T-helper 2 cell treated with Interferon-gamma antibody and Interleukin-4, amounts not matched to agents 5 μg/mL and 100 μg/mL, for 36 hours (primary cell): ENCODE data around the gene NECAB3.
"Not testable (repeated sequence)": the region's sequence is repeated elsewhere in the genome, so short reads cannot be mapped to it uniquely, and the experiment has no call there.

Experiments used
- DNase-seq: peaks from one replicate; pipeline ENCODE4 v3.0.0; 2021; ENCODE audit warnings: low spot score
- H3K27ac Mint-ChIP-seq: one replicate; pipeline ENCODE4 v1.8.0; 2021; ENCODE audit warnings: mild to moderate bottlenecking, mixed read lengths
- H3K27me3 Mint-ChIP-seq: one replicate; pipeline ENCODE4 v1.8.0; 2021; ENCODE audit warnings: low read depth, mixed read lengths
- H3K36me3 Mint-ChIP-seq: one replicate; pipeline ENCODE4 v1.8.0; 2021; ENCODE audit warnings: low read depth, mixed read lengths
- H3K4me1 Mint-ChIP-seq: one replicate; pipeline ENCODE4 v1.8.0; 2021; ENCODE audit warnings: low read depth, mixed read lengths
- H3K4me3 Mint-ChIP-seq: one replicate; pipeline ENCODE4 v1.8.0; 2022; ENCODE audit warnings: mild to moderate bottlenecking, moderate library complexity, mixed read lengths
- H3K9me3 Mint-ChIP-seq: one replicate; pipeline ENCODE4 v1.8.0; 2021; ENCODE audit warnings: mixed read lengths

The NECAB3 gene

DNA sequence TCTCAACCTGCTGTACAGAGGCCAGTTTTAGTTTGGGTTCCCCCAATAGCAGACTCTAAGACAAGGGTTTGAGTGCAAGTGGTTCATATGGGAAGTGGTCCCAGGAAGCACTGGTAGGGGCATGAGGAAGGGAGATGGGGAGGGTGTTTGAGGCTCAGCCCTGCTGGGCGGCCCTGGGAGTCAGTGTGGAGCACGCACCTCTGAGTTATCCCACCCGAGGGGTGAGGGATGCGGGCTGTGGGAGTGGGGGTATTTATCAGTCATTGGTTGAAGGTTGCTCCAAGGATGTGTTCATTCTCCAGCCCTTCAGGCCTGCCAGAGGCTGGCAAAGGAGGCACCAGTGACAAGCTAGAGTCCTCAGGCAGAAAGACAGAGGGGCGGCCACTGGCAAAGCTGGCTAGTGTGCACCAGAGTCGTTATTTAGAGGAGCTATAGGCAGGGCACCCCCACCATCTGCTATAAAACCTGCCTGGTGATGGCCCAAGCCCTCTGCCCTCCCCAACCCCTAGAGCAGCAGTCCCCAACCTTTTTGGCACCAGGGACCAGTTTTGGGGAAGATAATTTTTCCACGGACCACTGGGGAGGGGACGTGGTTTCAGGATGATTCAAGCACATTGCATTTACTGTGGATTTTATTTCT, 29.4 kb upstream of the NECAB3 start:
- peaks cover 3% of the 10 kb centered on the region for H3K4me1 Mint-ChIP-seq
- H3K9me3 Mint-ChIP-seq = no peaks in the 10 kb centered on the region
- no peaks in the 10 kb centered on the region for H3K27me3 Mint-ChIP-seq
- H3K4me3 Mint-ChIP-seq = no peak overlapping the region
- peaks cover 9% of the 10 kb centered on the region for H3K36me3 Mint-ChIP-seq
- no peak overlapping the region for H3K27ac Mint-ChIP-seq
- DNase-seq = no peak

DNA sequence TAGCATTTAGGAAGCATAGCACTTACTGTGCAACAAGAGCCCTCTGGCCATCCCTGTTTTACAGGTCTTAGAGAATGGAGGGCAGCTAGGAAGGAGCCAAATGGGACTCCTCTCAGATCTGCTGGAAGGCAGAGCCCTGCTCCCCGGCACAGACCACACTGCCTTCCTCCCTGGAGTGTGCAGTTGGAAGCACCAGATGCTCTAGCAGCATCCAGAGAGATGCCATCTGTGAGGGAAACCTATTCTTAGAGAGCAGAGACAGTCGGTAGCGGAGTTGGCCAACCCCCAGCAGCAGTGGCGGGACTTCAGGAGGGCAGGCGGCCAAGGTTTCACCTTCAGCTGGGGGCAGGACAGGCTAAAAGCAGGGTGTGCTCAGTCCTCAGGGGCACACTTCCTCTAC, 28.6 kb upstream of the NECAB3 start:
- H3K9me3 Mint-ChIP-seq = peaks cover 3% of the 10 kb centered on the region
- no peaks in the 10 kb centered on the region for H3K27me3 Mint-ChIP-seq
- H3K36me3 Mint-ChIP-seq = peaks cover 9% of the 10 kb centered on the region
- DNase-seq = no peak
- H3K4me3 Mint-ChIP-seq = no peak overlapping the region
- H3K4me1 Mint-ChIP-seq = peaks cover 3% of the 10 kb centered on the region
- peak overlapping the region; percentile 23 for H3K27ac Mint-ChIP-seq

DNA sequence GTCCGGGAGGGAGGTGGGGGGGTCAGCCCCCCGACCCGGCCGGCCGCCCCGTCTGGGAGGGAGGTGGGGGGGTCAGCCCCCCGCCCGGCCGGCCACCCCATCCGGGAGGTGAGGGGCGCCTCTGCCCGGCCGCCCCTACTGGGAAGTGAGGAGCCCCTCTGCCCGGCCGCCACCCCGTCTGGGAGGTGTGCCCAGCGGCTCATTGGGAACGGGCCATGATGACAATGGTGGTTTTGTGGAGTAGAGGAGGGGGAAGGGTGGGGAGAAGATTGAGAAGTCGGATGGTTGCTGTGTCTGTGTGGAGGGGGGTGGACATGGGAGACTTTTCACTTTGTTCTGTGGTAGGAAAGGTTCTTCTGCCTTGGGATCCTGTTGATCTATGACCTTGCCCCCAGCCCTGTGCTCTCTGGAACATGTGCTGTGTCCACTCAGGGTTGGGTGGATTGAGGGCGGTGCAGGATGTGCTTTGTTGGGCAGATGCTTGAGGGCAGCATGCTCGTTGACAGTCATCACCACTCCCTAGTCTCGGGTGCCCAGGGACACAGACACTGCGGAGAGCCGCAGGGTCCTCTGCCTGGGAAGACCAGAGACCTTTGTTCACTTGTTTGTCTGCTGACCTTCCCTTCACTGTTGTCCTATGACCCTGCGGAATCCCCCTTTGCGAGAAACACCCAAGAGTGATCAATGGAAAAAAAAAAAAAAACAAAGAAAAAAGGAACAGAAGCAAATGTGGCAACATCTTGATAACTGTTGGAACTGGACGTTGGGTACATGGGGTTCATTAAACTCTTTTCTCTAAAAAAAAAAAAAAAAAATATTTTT, 27.6 kb upstream of the NECAB3 start:
- DNase-seq = no peak
- no peaks in the 10 kb centered on the region for H3K27me3 Mint-ChIP-seq
- peaks cover 3% of the 10 kb centered on the region for H3K9me3 Mint-ChIP-seq
- H3K4me1 Mint-ChIP-seq = no peaks in the 10 kb centered on the region
- H3K27ac Mint-ChIP-seq = no peak overlapping the region
- H3K36me3 Mint-ChIP-seq = peaks cover 6% of the 10 kb centered on the region
- no peak overlapping the region for H3K4me3 Mint-ChIP-seq

DNA sequence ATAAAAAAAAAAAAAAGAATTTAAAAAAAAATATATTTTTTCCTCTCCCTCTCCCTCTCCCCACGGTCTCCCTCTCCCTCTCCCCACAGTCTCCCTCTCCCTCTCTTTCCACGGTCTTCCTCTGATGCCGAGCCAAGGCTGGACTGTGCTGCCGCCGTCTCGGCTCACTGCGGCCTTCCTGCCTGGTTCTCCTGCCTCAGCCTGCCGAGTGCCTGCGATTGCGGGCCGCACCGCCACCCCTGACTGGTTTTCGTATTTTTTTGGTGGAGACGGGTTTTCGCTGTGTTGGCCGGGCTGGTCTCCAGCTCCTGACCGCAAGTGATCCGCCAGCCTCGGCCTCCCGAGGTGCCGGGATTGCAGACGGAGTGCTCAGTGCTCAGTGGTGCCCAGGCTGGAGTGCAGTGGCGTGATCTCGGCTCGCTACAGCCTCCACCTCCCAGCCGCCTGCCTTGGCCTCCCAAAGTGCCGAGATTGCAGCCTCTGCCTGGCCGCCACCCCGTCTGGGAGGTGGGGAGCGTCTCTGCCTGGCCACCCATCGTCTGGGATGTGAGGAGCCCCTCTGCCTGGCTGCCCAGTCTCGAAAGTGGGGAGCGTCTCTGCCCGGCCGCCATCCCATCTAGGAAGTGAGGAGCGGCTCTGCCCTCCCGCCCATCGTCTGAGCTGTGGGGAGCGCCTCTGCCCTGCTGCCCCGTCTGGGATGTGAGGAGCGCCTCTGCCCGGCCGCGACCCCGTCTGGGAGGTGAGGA, 26.6 kb upstream of the NECAB3 start:
- not testable (repeated sequence) for H3K9me3 Mint-ChIP-seq, H3K4me1 Mint-ChIP-seq, H3K36me3 Mint-ChIP-seq, H3K27ac Mint-ChIP-seq, H3K4me3 Mint-ChIP-seq, DNase-seq, H3K27me3 Mint-ChIP-seq

DNA sequence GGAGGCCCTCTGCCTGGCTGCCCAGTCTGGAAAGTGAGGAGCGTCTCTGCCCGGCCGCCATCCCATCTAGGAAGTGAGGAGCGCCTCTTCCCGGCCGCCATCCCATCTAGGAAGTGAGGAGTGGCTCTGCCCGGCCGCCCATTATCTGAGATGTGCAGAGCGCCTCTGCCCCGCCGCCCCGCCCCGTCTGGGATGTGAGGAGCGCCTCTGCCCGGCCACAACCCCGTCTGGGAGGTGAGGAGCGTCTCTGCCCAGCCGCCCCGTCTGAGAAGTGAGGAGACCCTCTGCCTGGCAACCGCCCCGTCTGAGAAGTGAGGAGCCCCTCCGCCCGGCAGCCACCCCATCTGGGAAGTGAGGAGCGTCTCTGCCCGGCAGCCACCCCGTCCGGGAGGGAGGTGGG, 24.7 kb upstream of the NECAB3 start:
- H3K27ac Mint-ChIP-seq, DNase-seq, H3K4me1 Mint-ChIP-seq, H3K36me3 Mint-ChIP-seq, H3K27me3 Mint-ChIP-seq, H3K9me3 Mint-ChIP-seq, H3K4me3 Mint-ChIP-seq: not testable (repeated sequence)

DNA sequence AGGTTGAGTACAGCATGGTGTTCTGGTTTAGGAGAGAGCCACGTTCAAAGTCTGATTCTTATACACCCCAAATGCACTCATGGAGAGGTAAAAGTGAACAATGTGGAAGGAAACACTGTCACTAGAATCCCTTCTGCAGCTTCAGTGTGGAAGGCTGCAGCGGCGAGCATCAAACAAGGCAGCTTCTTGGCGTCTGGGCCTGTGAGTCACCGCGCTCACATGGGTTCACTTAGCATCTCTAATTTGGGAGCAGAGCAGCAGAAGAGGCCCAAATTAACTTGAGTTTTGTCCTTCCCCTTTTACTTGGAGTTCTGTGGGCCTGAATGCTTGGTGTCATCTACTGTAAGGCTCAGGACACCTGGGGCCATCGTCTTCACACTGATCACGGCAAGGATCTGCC, 22.9 kb upstream of the NECAB3 start:
- Mint-ChIP-seq H3K9me3 (peaks cover 3% of the 10 kb centered on the region), H3K36me3 (peaks cover 5% of the 10 kb centered on the region), H3K4me1 (no peaks in the 10 kb centered on the region), H3K4me3 (no peak overlapping the region), H3K27ac (no peak overlapping the region), H3K27me3 (no peaks in the 10 kb centered on the region)
- DNase-seq = no peak

DNA sequence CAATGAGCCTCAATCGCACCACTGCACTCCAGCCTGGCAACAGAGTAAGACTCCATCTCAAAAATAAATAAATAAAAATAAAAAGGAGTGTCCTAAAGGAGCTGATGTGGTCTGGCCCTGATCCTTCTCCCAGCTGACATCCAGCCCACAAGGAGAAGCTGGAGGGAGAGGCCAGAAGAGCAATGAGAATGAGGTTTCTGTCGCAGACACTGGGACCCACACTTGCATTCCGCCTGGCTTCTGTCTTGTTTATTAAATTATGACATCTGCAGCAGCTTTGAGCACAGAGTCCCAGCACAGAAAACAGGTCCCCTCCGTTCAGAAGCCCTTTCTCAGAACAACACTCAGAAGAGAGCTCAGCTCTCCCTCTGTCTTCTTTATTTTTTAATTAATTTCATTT, 22.2 kb upstream of the NECAB3 start:
- Mint-ChIP-seq H3K27me3 (no peaks in the 10 kb centered on the region), H3K4me1 (no peaks in the 10 kb centered on the region), H3K27ac (no peak overlapping the region), H3K4me3 (no peak overlapping the region), H3K36me3 (peaks cover 4% of the 10 kb centered on the region), H3K9me3 (peaks cover 3% of the 10 kb centered on the region)
- DNase-seq = no peak

DNA sequence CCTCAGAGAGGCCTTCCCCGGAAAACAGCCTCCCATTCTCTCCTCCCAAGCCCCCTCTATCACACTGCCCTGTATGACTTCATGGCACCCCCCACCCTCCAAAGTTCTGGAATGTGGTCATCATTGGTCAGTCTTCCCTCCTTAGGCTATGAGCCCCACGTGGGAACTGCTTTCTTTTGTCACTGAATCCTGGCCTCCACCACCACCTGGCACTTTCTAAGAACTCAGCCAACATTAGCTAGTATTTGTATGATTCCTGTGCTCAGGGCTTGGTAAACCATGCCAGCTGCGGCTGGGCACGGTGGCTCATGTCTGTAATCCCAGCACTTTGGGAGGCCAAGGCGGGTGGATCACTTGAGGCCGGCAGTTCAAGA, 20.4 kb upstream of the NECAB3 start:
- Mint-ChIP-seq H3K4me1 (peaks cover 11% of the 10 kb centered on the region), H3K9me3 (peaks cover 3% of the 10 kb centered on the region), H3K27me3 (no peaks in the 10 kb centered on the region), H3K27ac (no peak overlapping the region), H3K4me3 (no peak overlapping the region), H3K36me3 (peaks cover 4% of the 10 kb centered on the region)
- DNase-seq = no peak

DNA sequence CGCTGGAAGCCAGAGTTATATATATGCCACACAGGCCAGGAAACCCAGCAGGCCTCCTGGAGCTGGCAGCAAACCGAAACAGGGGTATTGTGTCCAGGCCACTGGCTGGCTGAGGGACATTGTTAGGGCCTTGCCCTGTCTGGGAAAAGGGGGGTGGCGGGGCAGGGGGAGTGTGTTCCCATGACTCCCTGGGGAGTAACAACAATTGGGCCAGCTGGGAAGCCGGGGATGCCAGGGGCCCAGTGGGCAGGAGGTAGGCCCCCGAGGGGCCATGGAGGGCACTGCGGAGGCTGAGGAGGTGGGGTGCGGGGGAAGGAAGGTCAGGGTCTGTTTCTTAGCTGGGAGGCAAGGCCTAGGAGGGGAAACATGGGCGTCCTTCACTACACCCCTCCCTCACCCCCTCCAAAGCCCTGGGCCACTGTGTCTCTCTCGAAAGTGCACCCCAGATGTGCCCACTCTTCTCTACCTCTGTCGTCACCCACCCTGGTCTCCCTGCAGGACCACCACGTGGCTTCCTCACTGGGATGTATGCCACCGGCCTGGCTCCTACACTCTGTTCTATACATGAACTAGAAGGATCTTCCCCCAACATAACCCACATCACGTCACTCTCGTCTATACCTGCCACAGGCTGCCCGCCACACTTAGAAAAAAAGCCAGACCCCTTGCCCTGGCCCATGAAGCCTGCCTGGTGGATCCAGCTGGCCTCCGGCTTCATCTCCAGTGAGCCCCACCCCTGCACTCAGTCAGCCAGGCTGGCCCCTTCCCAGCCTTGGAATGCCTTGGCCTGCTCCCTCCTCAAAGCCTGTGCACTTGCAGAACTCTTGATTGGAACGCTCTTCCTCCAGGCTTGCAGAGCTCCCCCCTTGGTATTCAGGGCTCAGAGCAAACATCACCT, 19.8 kb upstream of the NECAB3 start:
- Mint-ChIP-seq H3K9me3 (peaks cover 3% of the 10 kb centered on the region), H3K4me3 (no peak overlapping the region), H3K36me3 (peaks cover 4% of the 10 kb centered on the region), H3K4me1 (peaks cover 17% of the 10 kb centered on the region), H3K27ac (no peak overlapping the region), H3K27me3 (no peaks in the 10 kb centered on the region)
- no peak for DNase-seq

DNA sequence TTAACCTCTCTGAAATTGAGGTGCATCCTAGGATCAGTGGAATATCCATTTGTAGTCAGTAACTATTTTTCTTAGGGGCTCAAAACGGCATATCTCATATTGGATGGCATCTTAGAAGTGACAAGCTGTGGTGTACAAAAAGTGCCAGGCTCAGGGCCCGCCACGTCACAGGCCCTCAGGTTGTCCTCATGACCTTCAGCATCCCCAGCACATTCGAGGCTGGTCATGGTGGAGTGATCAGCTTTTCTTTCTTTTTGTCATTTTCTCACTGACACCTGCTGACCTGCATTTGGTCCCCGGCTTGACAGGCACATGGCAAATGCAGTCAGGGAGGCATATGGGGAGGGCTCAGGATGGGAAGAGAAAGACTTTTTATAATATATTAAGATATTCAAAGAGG, 19.1 kb upstream of the NECAB3 start:
- Mint-ChIP-seq H3K9me3 (peaks cover under 1% of the 10 kb centered on the region), H3K36me3 (peaks cover 4% of the 10 kb centered on the region), H3K27ac (no peak overlapping the region), H3K4me3 (no peak overlapping the region), H3K27me3 (no peaks in the 10 kb centered on the region), H3K4me1 (peaks cover 24% of the 10 kb centered on the region)
- DNase-seq = no peak

DNA sequence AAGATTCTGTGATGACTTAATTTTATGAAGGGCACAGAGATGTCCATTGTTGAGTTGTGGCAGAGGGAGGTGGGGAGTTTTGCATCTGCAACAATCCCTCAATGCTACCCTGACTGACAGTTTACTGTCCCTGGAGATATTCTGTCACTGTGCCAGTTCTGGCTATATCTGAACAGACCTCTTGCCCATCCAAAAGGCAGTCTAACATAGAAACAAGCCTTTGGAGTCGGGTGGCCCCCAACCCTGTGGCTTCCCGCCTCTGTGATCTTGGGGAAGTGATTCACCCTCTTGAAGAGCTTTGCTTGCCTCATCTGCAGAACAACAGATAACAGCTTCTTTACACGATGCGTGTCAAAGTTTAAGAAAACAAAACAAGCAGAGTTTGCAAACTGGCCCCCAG, 15.7 kb upstream of the NECAB3 start:
- H3K36me3 Mint-ChIP-seq = peaks cover 5% of the 10 kb centered on the region
- H3K27ac Mint-ChIP-seq = peak overlapping the region; percentile 94
- no peaks in the 10 kb centered on the region for H3K9me3 Mint-ChIP-seq
- no peaks in the 10 kb centered on the region for H3K27me3 Mint-ChIP-seq
- peaks cover 42% of the 10 kb centered on the region for H3K4me1 Mint-ChIP-seq
- DNase-seq = peak; percentile 67
- peak overlapping the region; percentile 76 for H3K4me3 Mint-ChIP-seq

DNA sequence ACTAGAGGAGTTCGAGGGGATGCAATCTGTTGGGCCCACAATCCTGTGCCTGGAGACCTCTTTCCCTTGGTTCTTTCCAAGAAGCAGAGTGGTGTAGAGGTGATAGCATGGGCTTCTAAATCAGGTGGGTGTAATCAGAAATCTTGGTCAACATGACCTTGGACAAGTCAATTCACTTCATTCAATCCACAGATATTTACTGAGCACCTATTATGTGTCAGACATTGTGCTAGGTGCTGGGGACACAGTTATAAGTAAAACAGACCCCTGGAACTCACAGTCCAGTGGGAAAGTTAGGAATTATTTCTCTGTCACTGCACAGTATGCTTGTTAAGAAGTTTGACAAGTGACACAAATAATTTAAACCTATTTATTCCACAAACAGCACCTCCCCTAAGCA, 15.3 kb upstream of the NECAB3 start:
- peak overlapping the region; percentile 76 for H3K4me3 Mint-ChIP-seq
- H3K27ac Mint-ChIP-seq = peak overlapping the region; percentile 94
- peaks cover 8% of the 10 kb centered on the region for H3K36me3 Mint-ChIP-seq
- peaks cover 47% of the 10 kb centered on the region for H3K4me1 Mint-ChIP-seq
- H3K9me3 Mint-ChIP-seq = no peaks in the 10 kb centered on the region
- no peaks in the 10 kb centered on the region for H3K27me3 Mint-ChIP-seq
- DNase-seq = no peak

DNA sequence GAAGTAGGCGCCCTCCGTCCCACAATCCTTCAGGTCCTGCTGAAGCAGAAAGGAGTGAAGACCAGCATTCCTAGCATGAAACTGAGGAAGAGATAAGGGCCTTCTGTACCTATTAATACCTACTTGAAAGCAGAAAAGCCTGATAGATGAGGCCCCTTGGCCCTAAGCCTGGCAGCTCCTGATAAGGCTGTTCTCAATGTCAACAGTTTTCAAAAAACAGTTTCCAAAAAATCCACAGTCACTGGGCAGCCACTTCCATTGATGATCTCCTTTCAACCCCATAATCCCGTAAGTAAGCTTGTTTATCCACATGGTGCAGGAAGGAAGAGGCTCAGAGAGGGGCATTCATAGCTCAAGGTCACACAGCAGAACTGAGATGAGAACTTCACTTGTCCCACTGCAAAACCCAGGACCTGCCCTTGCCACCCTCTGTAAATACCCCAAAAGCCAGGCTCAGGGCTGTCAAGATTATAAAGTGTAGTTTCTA, 14.8 kb upstream of the NECAB3 start:
- Mint-ChIP-seq H3K27me3 (no peaks in the 10 kb centered on the region), H3K4me1 (peaks cover 48% of the 10 kb centered on the region), H3K27ac (peak overlapping the region; percentile 76), H3K4me3 (peak overlapping the region; percentile 9), H3K36me3 (peaks cover 11% of the 10 kb centered on the region), H3K9me3 (no peaks in the 10 kb centered on the region)
- no peak for DNase-seq
